Heart left ventricle (tissue), 13 donors: ENCODE data around the gene DDC.

Experiments used
- CTCF ChIP-seq, 12 donors: fragments of 200-600 bp; sonication (generic) in 4 of 12; IDR thresholded peaks; one replicate each; pipeline versions ENCODE4 v1.5.0 to v1.8.0; 2018 to 2022; ENCODE audit warnings: antibody characterized with exemption in 12 of 12, mild to moderate bottlenecking in 5 of 12
- POLR2A ChIP-seq, 2 donors: fragments of 450-650 bp; IDR thresholded peaks; one replicate each; pipeline ENCODE4 v1.6.1; 2017; ENCODE audit warnings: antibody characterized with exemption in 2 of 2, mild to moderate bottlenecking in 2 of 2, moderate library complexity in 2 of 2
- donor health status: ischemic (EF 13 %, LVEDD 7.1; RV severe dilation, severe dysfunction).
- donor health status: DM: no; HTN: yes; CAD: no.
- donor health status: DM: no; HTN: no; CAD: no.
- donor health status: ischemic (EF 25% LVEDD 6.9; RV normal size, moderate dysfunction).
- donor health status: ischemic (EF 25% LVEDD 5.7; RV mildly dilated, moderate dysfunction).
- donor health status: ischemic (EF 35%, LVEDD 5.7; RV mildly dilated, moderate dysfunction).
- donor health status: nonischemic (EF 11% LVEDD 7.7; RV severe dilation, severe dysfunction).
- donor health status: DM: yes; HTN: yes; CAD: no.
- donor health status: PGD.
- donor health status: ischemic (EF 29% LVEDD 5.4; RV normal size, mild dysfunction).
- donor health status: nonischemic (EF 23%, LVEDD 6.1; RV moderate dilation, normal function).

GRCh38 chr7:50454968-50455367 is 110.2 kb downstream of the DDC start:
- TF ChIP-seq CTCF (IDR thresholded peaks at IDR 0.05) = no peak
- no peak for TF ChIP-seq POLR2A (IDR thresholded peaks at IDR 0.05)
